ENCODE results near the gene HES1. TPM values are rescaled to one million over a fixed set of nuclear protein-coding genes. Genes with fewer than 3 reads are reported as not detected.

Gene HES1
- total and polyA plus RNA-seq, 9 of the 15 experiments (the other 6 are each of a cell fraction or from before 2014, with no cell fraction given): 3.4 to 37.0 (median 19.3) TPM

- TF ChIP-seq, protein P1, sequence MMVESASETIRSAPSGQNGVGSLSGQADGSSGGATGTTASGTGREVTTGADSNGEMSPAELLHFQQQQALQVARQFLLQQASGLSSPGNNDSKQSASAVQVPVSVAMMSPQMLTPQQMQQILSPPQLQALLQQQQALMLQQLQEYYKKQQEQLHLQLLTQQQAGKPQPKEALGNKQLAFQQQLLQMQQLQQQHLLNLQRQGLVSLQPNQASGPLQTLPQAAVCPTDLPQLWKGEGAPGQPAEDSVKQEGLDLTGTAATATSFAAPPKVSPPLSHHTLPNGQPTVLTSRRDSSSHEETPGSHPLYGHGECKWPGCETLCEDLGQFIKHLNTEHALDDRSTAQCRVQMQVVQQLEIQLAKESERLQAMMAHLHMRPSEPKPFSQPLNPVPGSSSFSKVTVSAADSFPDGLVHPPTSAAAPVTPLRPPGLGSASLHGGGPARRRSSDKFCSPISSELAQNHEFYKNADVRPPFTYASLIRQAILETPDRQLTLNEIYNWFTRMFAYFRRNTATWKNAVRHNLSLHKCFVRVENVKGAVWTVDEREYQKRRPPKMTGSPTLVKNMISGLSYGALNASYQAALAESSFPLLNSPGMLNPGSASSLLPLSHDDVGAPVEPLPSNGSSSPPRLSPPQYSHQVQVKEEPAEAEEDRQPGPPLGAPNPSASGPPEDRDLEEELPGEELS (CRISPR knock-in tag; IDR thresholded peaks at IDR 0.05; ENCODE audit: borderline replicate concordance): no peak
- peak; percentile 95 for TF ChIP-seq ZNF263 (CRISPR knock-in tag; IDR thresholded peaks at IDR 0.05; ENCODE audit: borderline replicate concordance)
- no peak for TF ChIP-seq ZNF57 (CRISPR knock-in tag; IDR thresholded peaks at IDR 0.05)
- no peak for TF ChIP-seq ZNF124 (CRISPR knock-in tag; IDR thresholded peaks at IDR 0.05)
- no peak for TF ChIP-seq NFIX (CRISPR knock-in tag; IDR thresholded peaks at IDR 0.05; ENCODE audit: low read depth)
- no peak for TF ChIP-seq SMAD1 (IDR thresholded peaks at IDR 0.05; ENCODE audit: low read depth, low read length, partially characterized antibody)
- TF ChIP-seq FOSL1 (tag; conservative IDR thresholded peaks at IDR 0.05): peak; percentile 47
- TF ChIP-seq HOMEZ (CRISPR knock-in tag; IDR thresholded peaks at IDR 0.05): no peak
- TF ChIP-seq, protein P2, sequence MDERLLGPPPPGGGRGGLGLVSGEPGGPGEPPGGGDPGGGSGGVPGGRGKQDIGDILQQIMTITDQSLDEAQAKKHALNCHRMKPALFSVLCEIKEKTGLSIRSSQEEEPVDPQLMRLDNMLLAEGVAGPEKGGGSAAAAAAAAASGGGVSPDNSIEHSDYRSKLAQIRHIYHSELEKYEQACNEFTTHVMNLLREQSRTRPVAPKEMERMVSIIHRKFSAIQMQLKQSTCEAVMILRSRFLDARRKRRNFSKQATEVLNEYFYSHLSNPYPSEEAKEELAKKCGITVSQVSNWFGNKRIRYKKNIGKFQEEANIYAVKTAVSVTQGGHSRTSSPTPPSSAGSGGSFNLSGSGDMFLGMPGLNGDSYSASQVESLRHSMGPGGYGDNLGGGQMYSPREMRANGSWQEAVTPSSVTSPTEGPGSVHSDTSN (CRISPR knock-in tag; IDR thresholded peaks at IDR 0.05; ENCODE audit: low read depth): no peak
- TF ChIP-seq, protein P2 (tag; conservative IDR thresholded peaks at IDR 0.05; ENCODE audit: low read depth): peak; percentile 52
- TF ChIP-seq TGIF2 (CRISPR knock-in tag; IDR thresholded peaks at IDR 0.05): no peak
- no peak for TF ChIP-seq ILK (tag; IDR thresholded peaks at IDR 0.05; ENCODE audit: borderline replicate concordance, low read depth)
- TF ChIP-seq, protein P3, sequence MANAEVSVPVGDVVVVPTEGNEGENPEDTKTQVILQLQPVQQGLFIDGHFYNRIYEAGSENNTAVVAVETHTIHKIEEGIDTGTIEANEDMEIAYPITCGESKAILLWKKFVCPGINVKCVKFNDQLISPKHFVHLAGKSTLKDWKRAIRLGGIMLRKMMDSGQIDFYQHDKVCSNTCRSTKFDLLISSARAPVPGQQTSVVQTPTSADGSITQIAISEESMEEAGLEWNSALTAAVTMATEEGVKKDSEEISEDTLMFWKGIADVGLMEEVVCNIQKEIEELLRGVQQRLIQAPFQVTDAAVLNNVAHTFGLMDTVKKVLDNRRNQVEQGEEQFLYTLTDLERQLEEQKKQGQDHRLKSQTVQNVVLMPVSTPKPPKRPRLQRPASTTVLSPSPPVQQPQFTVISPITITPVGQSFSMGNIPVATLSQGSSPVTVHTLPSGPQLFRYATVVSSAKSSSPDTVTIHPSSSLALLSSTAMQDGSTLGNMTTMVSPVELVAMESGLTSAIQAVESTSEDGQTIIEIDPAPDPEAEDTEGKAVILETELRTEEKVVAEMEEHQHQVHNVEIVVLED (CRISPR knock-in tag; IDR thresholded peaks at IDR 0.05): peak; percentile 17; the same call in 1 of the 2 replicates
- no peak for TF ChIP-seq HMGXB4 (CRISPR knock-in tag; IDR thresholded peaks at IDR 0.05)
- TF ChIP-seq RBFOX2 (IDR thresholded peaks at IDR 0.05; ENCODE audit: low read depth, low read length): no peak
Observed at GRCh38 chr3:194139071-194139813, 3.3 kb downstream of the HES1 start (continued).
